Measurements from ENCODE around the gene HOGA1.
"Not testable (repeated sequence)": the region's sequence is repeated elsewhere in the genome, so short reads cannot be mapped to it uniquely, and the experiment has no call there.

HOGA1 gene

DNA sequence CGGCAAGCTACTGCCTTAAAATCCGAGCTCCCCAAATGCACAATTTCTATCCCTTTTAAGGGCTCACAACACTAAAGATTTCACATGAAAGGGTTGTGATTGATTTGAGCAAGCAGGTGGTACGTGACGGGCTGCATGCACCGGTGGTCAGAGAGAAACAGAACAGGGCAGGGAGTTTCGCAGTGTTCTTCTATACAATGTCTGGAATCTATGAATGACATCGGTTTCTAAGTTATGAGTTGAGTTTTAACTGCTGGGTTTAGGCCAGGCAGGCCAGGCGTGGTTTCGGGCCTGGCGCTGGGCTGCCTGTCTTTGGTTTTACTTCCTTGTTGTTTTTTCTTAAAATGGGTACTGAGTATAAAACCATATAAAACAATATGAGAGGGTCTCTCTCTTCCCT, 28.6 kb upstream of the HOGA1 start:
- DNase-seq, result not testable (repeated sequence)

DNA sequence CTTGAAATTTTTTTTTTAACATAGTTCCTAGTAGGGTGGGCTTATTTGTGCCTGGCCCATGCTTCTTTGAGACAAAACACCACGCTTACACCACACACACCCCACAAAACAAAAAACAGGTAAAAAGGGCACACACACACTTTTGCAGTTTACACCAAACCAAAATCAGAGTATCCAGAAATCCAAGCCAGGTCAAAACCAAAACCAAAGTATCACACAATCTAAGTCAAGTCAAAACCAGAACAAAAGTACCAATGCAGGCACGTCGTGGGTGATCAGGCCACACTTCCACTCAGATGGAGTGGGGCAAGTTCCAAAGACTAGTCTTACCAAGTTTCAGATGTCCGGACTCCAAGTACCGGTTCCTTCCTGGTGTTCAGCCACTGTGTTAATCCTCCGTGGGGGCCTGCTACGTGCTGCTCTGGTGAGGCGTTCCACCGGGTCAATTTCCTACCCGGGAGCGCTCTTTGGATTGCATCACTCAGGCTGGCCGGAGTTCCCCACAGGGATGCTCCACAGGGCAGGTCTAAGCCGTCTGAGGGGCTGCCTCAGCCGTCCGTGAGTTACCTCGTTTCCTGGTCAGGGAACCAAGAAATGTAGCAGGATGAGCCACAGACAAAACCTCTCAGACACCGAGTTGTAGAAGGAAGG, 23.3 kb upstream of the HOGA1 start:
- not testable (repeated sequence) for DNase-seq

DNA sequence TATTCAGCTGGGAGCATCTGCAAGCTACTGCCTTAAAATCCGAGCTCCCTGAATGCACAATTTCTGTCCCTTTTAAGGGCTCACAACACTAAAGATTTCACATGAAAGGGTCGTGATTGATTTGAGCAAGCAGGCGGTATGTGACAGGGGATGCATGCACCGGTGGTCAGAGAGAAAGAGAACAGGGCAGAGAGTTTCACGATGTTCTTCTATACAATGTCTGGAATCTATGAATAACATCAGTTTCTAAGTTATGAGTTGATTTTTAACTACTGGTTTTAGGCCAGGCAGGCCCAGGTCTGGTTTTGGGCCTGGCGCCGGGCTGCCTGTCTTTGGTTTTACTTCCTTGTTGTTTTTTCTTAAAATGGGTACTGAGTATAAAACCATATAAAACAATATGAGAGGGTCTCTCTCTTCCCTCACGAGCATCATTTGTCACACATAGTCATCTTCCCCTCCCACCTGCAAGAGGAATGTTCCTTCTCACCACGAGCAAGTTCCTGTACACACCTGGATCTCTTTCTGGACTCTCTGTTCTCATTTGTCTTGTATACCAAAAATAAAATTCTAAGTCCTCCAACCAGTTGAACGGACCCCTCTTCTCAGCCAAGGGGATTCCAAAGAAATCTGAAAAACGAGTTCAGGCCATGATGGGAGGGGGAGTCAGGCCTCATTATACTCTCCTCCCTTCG, 22.7 kb upstream of the HOGA1 start:
- not testable (repeated sequence) for DNase-seq

DNA sequence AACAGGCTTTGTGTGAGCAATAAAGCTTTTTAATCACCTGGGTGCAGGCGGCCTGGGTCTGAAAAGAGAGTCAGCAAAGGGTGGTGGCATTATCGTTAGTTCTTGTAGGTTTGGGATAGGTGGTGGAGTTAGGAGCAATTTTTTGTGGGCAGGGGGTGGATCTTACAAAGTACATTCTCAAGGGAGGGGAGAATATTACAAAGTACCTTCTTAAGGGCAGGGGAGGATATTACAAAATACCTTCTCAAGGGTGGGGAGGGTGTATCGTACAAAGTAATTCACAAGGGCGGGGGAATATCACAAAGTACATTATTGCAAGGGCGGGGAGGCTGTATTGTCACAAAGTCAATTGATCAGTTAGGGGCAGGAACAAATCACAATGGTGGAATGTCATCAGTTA, 21.9 kb upstream of the HOGA1 start:
- DNase-seq, result not testable (repeated sequence)

DNA sequence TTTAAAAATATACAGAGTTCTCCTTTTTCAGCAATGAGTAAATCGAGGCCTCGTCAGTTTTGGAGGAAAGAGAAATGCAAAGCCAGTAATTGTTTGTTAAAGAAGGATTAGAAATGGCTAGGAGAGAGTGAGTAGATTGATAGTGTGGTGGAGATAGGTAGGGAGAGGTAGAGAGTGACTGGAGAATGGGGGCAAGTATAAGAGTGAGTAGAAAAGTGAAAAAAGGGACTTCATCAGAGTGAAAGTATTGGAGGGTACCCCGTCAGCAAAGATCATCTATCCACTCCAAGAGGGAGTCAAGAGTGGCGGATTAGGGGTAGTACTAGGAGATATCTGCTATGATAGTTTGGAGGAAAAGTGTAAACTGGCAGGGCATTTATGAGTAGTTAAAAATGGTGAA, 20.9 kb upstream of the HOGA1 start:
- no peak for DNase-seq

DNA sequence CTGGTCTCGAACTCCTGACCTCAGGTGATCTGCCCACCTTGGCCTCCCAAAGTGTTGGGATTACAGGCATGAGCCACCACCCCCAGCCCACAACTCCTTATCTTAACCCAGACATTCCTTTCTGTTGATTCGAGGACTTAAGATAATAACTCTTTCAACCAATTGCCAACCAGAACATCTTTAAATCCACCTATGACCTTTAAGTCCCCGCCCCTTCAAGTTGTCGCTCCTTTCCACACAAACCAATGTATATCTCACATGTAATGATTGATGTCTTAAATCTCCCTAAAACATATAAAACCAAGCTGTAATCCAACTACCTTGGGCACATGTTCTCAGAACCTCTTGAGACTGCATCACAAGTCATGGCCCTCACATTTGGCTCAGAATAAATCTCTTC, 19.4 kb upstream of the HOGA1 start:
- no peak for DNase-seq

DNA sequence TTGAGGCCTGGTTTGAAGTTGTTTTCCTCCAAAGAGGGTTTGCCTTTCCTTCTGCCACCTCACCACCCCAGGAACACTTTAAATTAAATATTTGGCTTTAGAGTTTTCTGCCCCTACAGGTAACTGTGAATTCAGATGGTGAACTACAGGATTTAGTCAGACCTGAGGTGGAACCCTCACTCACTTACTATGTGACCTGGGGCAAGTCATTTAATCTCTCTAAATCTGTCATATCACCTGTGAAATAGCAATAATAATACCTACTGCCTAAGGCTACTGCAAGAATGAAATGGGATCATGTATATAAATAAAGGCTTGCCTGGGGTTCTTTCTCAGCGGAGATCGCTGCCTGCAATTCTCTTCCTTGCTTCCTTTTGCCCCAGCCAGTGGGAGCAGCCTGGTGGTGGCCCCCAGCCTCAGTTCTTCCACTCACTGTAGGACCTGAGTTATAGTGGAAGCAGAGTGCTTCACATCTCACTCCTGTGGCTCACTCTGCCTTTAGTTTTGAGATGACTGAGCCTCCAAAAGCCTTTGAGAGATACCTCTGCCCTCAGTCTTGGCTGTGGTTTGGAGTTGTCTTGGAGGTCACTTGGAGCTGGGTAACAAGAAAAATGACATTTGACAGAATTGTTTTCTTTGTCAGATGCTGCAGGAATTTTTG, 17.7 kb upstream of the HOGA1 start:
- DNase-seq, result no peak

DNA sequence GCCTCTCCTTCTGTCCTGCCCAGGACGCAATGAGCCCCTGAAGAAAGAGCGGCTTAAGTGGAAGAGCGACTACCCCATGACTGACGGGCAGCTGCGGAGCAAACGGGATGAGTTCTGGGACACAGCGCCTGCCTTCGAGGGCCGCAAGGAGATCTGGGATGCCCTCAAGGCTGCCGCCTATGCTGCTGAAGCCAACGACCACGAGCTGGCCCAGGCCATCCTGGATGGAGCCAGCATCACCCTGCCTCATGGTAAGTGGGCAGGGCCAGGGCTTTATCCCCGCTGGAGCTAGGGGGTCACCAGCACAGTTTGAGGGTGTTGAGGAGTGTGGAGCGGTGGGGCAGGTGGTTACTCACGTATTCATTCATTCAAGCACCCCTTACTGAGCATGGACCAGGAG, 16.3 kb upstream of the HOGA1 start:
- no peak for DNase-seq

DNA sequence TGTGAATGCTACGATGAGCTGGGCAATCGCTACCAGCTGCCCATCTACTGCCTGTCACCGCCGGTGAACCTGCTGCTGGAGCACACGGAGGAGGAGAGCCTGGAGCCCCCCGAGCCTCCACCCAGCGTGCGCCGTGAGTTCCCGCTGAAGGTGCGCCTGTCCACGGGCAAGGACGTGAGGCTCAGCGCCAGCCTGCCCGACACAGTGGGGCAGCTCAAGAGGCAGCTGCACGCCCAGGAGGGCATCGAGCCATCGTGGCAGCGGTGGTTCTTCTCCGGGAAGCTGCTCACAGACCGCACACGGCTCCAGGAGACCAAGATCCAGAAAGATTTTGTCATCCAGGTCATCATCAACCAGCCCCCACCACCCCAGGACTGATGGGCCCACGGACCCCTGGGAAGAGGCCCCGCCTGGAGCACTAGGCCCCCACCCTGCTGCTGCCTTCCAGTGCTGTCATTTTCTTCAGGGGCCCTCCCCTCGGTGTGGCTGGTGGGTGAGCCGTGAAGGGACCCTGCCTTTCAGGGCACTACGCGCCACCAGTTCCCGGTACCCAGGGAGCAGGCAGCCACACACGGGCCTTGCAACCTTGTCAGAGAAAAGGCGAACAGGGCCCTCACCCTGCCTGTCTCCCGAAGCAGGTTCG, 13.9 kb upstream of the HOGA1 start:
- no peak for DNase-seq

DNA sequence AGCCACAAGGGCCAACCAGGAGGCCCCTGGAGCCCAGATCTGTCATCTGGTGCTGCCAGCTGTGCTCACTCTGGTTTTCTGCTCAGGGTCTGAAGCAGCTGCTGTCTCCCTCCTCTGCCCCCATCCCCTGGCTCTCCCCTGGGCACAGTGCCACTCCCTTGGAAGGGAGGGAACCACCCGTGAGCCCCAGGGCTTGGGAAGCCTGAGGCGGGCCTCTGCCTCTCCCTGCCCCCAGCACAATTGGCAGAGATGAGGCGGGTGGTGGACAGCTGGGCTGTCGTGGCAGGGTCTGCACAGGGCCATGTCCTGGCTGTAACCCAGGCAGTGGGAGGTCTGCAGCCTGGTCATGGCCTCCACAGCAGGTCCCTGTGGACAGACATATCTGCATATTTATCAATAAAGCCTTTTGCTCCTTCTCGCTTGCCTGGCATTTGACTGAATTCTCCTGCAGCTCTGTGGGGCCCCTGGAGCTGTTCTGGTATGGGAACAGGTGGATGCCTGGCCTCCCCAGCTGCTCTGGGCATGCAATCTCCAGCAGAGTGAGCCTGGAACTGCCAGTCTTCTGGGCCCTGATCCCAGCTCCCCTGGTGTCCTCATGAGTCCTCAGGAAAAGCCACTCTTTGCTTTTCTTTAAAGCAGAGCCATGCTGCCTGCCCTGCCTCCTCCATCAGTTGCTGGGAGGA, 13.3 kb upstream of the HOGA1 start:
- no peak for DNase-seq

DNA sequence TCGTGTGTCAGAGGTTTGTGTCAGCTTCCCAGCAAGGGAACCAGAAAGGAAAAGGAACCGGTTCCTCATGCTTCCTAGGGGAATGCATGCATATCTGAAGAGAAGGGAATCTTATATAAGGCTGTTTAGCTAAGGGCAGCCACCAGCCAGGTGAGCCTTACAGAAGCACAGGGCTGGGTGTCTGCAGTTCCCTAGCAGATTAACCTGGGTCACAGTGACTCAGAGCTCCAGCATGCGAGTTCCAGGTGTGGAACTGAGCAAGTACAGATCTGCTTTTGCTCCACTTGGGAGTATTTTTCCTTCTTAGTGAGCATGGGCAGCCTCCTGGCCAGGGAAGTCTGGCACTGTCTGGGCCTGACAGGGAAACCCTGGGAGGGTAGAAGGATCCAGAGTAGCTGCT, 12.6 kb upstream of the HOGA1 start:
- no peak for DNase-seq

DNA sequence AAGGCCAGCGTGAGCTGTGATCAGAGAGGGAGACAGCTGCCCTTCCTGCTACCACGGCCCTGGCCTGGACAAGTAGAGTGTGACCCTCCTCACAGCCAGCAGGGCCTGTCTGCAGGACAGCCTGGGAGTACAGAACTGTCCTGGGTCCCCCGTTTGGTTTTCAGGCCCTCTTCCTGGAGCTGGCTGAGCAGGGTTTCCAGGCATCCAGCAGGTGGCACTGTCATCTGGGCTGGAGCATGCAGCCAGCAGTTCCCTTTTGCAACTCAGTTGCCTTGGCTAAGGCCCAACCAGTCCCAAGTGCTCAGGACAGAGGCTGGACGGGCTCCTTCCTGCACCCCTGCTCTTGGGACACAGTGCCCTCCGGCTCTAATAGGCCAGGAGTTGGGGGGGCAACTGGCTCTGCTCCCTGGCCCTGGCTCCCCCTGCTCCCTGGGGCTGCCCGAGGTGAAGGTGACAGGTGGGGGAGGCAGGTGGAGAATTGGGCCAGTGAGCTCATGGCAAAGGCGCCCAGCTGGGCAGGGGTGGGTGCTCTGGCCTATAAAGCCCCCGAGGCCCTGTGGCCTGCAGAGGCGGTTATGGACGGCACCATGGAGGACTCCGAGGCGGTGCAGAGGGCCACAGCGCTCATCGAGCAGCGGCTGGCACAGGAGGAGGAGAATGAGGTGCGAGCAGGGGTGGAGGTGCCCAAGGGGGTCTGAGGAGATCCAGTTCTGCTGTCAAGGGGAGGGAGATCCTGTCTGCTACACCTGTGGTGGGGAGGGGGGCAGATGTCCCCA, 11.8 kb upstream of the HOGA1 start, which contains the start of gene ANKRD2:
TSS of gene ANKRD2 (plus strand) at position 566 of the 776 bp plus-strand sequence. CDS start at position 576, 10 bp downstream.
- DNase-seq, result no peak

DNA sequence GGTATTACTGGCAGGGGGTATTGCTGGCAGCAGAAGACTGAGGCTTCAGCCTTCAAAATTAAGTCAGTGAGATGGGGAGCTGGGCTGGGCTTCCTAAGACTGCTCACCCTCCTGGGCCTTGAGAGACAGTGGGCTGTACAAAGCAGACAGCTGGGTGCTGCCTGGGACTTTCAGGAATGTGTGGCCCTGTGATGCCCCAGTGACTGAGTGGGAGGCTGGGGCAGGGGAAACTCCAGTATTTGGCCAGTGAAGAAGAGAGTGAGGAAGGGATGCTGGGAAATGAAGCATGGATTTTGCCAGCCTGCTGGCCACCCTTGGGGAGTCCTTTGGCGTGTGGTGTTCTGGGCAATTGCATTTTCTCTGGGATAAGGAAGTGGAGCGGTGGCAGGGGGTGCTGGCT, 11.2 kb upstream of the HOGA1 start:
- DNase-seq, result no peak

DNA sequence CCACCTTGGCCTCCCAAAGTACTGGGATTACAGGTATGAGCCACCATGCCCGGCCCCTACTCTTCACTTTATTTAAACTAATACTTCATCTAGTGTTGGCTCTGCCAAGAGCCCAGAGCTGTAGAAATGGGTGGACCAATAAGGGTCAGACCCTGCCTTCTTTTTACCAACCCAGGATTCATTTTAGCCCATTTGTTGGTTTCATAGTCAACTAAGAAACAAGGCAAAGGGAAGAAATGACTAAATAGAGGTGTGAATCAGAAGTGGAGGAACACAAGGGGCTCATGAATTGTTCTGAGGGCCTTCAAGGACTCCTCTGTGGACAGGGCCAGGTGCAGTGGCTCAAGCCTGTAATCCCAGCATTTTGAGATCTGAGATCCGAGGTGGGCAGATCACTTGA, 10.5 kb upstream of the HOGA1 start:
- DNase-seq, result no peak

DNA sequence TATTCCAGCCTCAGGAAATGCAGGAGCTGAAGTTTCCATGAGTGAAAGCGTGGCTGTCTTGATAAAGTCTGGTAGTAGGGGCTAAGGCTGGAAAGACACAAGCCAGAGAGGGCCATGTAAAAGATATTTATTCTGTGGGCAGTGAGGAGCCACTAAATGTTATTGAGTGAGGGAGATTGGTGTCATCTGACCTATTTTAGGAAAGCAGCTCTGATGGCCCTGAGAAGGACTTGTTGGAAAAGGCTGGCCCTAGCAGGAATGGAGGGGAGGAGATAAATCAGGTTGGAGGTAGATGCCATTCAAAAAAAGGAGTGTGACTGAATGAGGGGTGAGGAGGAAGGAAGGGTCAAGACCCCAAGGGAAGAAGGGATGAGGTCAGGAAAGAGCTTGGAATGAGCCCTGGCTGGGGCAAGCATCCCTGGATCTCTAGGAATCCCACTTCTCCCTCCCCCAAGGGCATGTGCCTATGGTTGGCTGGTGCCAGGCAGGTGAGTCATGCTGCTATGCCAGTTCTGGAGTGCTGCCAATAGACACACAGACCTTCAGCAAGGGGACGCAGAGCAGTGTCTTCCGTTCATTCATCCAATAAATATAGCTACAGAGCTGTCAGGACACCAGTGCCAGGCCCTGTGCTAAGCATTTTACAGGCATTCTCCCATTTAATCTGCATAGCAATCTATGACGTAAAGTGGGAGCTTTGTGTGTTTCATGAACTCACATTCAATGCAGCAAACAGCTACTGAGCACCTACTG, 9.6 kb upstream of the HOGA1 start:
- peak; percentile 53 for DNase-seq

DNA sequence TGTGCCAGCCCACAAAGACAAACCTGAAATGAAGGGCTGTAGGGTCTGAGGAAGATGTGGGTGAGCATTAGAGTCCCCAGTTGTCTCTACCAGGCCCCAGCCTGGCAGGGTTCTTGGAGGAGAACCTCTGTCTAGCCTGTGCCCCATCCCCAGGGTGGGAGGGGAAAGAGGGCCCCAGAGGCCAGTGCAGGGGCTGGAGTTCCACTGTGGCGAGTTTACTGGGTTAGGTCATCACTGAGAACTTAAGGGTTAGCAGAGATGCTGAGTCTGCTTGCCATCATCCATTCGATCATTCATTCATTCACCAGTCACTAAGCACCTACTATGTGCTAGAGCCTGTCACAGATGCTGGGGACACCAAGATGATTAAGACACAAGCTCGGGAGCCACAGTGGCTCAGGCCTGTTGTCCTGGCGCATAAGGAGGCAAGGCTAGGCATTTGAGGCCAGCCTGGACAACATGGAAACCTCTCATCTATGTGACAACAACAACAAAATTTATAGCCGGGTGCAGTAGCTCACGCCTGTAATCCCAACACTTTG, 9.0 kb upstream of the HOGA1 start:
- no peak for DNase-seq

DNA sequence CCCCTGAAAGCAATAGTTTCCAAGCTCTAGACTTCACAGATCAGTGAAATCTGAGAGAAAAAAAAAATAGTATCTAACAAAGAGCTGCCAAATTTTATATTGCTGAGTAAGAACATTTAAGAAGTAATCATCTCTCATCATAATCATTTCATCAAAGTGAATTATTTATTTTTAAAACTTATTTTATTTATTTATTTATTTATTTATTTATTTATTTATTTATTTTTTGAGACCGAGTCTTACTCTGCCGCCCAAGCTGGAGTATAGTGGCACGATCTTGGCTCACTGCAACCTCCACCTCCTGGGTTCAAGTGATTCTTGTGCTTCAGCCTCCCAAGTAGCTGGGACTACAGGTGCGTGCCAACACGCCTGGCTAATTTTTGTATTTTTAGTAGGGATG, 7.7 kb upstream of the HOGA1 start:
- DNase-seq, result not testable (repeated sequence)

DNA sequence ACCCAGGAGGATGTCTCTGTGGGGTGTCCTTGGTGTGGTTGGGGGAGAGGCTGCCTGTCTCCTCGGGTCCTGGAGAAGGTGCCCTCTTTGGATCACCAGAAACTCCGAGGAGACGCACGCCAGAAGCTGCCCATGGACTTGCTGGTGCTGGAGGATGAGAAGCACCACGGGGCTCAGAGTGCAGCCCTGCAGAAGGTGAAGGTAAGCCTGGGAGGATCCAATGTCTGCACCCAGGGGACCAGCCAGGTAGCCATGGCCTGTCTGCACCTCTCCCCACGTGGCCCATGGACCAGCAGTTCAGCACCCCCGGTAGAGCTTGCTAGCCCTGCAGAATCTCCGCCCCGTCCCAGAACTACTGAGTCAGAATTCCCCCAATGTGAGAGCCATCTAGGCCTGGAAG, 6.5 kb upstream of the HOGA1 start:
- DNase-seq, result no peak

DNA sequence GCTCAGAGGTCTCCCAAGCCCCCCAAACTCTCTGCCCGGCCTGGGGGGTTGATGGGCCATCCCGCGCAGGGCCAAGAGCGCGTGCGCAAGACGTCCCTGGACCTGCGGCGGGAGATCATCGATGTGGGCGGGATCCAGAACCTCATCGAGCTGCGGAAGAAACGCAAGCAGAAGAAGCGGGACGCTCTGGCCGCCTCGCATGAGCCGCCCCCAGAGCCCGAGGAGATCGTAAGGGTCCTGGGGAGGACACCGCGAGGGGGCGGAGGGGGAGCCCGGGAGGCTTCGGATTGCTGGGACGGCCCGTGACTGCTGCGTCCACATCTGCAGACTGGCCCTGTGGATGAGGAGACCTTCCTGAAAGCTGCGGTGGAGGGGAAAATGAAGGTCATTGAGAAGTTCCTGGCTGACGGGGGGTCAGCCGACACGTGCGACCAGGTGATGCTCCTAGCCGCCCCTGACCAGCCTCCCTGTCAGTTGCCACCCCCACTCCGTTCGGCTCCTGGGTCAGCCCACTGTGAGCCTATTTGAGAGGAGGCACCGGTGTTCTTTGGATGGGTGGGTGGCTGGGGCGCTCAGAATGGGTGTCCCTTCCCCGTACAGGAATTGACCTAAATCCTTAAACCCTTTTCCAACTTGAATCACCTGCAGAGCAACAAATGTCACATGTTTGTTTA, 5.9 kb upstream of the HOGA1 start:
- DNase-seq, result no peak

Measured in NCI-H1048 (cell line).